Endodermal cell (in vitro differentiated cells): ENCODE data around the gene PIM3. TPM values are rescaled to one million over a fixed set of nuclear protein-coding genes. Genes with fewer than 3 reads are reported as not detected.

ENCODE experiments used
- DNase-seq: peaks from one replicate; pipeline ENCODE4 v3.0.0-alpha.2; 2017
- H3K27ac ChIP-seq: 2 replicates; pipeline ENCODE4 v1.5.1; 2013; ENCODE audit warnings: mild to moderate bottlenecking, low read depth, low read length, moderate library complexity
- H3K27me3 ChIP-seq: 2 replicates; pipeline ENCODE4 v1.6.1; 2013; ENCODE audit warnings: mild to moderate bottlenecking, low read length, moderate library complexity; ENCODE audit not compliant: insufficient read depth, control insufficient read depth, poor library complexity, severe bottlenecking
- H3K36me3 ChIP-seq: 2 replicates; pipeline ENCODE4 v1.7.0; 2013; ENCODE audit warnings: mild to moderate bottlenecking, low read length, moderate library complexity; ENCODE audit not compliant: control insufficient read depth, insufficient read depth
- H3K4me1 ChIP-seq: one replicate; pipeline ENCODE4 v1.7.0; 2013; ENCODE audit warnings: low read length; ENCODE audit not compliant: control insufficient read depth, insufficient read depth
- H3K4me3 ChIP-seq: 2 replicates; pipeline ENCODE4 v1.5.1; 2013; ENCODE audit warnings: mild to moderate bottlenecking, low read length, moderate library complexity
- H3K9ac ChIP-seq: 2 replicates; pipeline ENCODE4 v1.6.1; 2013; ENCODE audit warnings: mild to moderate bottlenecking, low read length, moderate library complexity; ENCODE audit not compliant: poor library complexity, severe bottlenecking; ENCODE audit errors: extremely low read depth
- H3K9me3 ChIP-seq: 2 replicates; pipeline ENCODE4 v1.6.1; 2013; ENCODE audit warnings: mild to moderate bottlenecking, low read length, moderate library complexity; ENCODE audit not compliant: control insufficient read depth
- H3K27ac Mint-ChIP-seq: 2 replicates; pipeline ENCODE4 v1.8.0; 2020; ENCODE audit warnings: mixed read lengths
- H3K27me3 Mint-ChIP-seq: 2 replicates; pipeline ENCODE4 v1.8.0; 2021; ENCODE audit warnings: mild to moderate bottlenecking, mixed read lengths; ENCODE audit not compliant: insufficient read depth
- H3K36me3 Mint-ChIP-seq: 2 replicates; pipeline ENCODE4 v1.8.0; 2020; ENCODE audit warnings: low read depth, mixed read lengths
- H3K4me1 Mint-ChIP-seq: 2 replicates; pipeline ENCODE4 v1.8.0; 2020; ENCODE audit warnings: mixed read lengths
- H3K4me3 Mint-ChIP-seq: 2 replicates; pipeline ENCODE4 v1.8.0; 2020; ENCODE audit warnings: mild to moderate bottlenecking, moderate library complexity, mixed read lengths
- H3K9me3 Mint-ChIP-seq: 2 replicates; pipeline ENCODE4 v1.8.0; 2020; ENCODE audit warnings: mild to moderate bottlenecking, mixed read lengths
- WGBS, 2 experiments: methylation state at CpG; one replicate each; pipeline versions ENCODE4 v1.1.5 to v1.1.7; 2013; ENCODE audit warnings: missing lambda C conversion rate in 2 of 2, mixed read lengths in 1 of 2; ENCODE audit not compliant: insufficient coverage in 1 of 2, insufficient read length in 1 of 2; 5-methylcytosine and 5-hydroxymethylcytosine counted together
- microRNA-seq: library from miRNA; unstranded; fragments of <30 nt; microRNA quantifications from one replicate; pipeline ENCODE4 v1.2.0, GENCODE V29; 2020; ENCODE audit warnings: borderline microRNAs expressed
- total RNA-seq, 2 donors: library from RNA; stranded (reverse); fragmentation: NEBNext Ultra II Directional in 1 of 2; extraction: Animal tissue kit (Norgen Biotek cat#: 25700) in 1 of 2; gene quantifications; 2 replicates in 1 of 2; 3 replicates in 1 of 2; pipeline ENCODE4 v1.2.1, GENCODE V29; 2021
- TF ChIP-seq, protein P1 (sequence below): fragments of 200-600 bp; sonication (generic); conservative IDR thresholded peaks from 2 replicates; pipeline ENCODE4 v1.5.0; 2021; ENCODE audit warnings: antibody characterized with exemption, mild to moderate bottlenecking

The PIM3 gene
- total RNA-seq, 2 donors from 2014 or later: 31.5 to 36.6 TPM

DNA sequence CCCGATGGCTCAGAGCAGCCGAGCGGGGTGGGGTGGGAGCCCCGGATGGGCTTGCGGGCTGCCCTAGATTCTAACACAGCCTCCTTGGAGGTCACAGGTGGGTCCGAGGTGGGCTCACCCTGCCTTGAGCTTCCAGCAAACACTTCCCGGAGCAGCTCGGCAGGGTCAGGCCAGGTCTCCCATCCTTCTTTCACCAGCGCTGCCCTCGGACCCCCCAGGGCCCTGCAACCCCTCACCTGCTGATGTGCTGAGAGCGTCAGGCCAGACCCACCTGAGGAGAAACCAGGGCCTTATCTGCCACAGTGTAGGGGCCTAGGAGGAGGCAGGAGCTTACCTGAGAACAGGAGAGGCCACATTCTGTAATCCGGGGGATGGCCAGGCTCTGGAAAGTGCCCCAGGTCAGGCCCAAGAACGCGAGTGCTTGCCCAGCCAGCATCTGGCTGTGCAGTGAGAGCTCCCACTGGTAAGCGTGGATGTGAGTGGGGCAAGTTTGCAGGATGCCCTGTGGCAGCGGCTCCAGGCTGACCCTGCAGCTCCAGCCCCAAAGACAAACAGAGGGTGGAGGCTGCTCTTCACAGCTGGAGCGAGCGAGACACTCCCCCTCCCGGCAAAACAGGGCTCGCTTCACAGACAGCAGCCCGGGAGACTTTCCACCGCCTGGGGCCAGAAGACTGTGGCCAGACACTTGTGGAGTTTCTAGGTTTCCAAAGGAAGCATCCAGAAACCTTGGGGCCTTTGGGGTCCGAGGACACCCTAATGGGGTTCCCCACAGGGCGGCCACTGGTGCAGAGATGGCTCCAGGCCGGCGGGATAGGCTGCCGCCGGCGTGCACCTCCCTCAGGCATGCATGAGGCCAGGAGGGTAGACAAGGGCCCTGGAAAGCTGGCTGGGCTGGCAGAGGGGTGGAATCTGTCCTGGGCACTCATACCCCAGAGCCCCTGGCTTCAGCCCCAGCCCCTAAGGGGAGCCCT is 51.9 kb downstream of the PIM3 start, which contains the start of gene IL17REL:
Gene IL17REL (minus strand): TSS at position 555 of the 971 bp plus-strand sequence. CDS start 119 bp downstream, at position 436.
- no peak within 1 kb of the TSS for H3K4me3 Mint-ChIP-seq
- no peak within 1 kb of the TSS for H3K27ac Mint-ChIP-seq
- Histone ChIP-seq H3K9ac (no peak within 1 kb of the TSS), H3K4me1 (no peaks in the 10 kb centered on the region), H3K4me3 (no peak within 1 kb of the TSS), H3K36me3 (no peaks in the 10 kb centered on the region), H3K9me3 (no peaks in the 10 kb centered on the region), H3K27me3 (peaks cover 63% of the 10 kb centered on the region), H3K27ac (no peak within 1 kb of the TSS)
- TF ChIP-seq, protein P1, sequence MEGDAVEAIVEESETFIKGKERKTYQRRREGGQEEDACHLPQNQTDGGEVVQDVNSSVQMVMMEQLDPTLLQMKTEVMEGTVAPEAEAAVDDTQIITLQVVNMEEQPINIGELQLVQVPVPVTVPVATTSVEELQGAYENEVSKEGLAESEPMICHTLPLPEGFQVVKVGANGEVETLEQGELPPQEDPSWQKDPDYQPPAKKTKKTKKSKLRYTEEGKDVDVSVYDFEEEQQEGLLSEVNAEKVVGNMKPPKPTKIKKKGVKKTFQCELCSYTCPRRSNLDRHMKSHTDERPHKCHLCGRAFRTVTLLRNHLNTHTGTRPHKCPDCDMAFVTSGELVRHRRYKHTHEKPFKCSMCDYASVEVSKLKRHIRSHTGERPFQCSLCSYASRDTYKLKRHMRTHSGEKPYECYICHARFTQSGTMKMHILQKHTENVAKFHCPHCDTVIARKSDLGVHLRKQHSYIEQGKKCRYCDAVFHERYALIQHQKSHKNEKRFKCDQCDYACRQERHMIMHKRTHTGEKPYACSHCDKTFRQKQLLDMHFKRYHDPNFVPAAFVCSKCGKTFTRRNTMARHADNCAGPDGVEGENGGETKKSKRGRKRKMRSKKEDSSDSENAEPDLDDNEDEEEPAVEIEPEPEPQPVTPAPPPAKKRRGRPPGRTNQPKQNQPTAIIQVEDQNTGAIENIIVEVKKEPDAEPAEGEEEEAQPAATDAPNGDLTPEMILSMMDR: peak; percentile 22
- H3K36me3 Mint-ChIP-seq: no peaks in the 10 kb centered on the region
- DNase-seq: peak; percentile 57
- no peaks in the 10 kb centered on the region for H3K4me1 Mint-ChIP-seq
- peaks cover 38% of the 10 kb centered on the region for H3K27me3 Mint-ChIP-seq
- H3K9me3 Mint-ChIP-seq: no peaks in the 10 kb centered on the region
- WGBS, 2 experiments: 61 to 69% methylated on average over 26 to 29 of the region's 29 CpGs

Small RNA genes within 50 kb of the gene (microRNA-seq; reads per million reads assigned to microRNA genes)
- not detected for gene MIR6821

Other genes starting within 250 kb of the PIM3 start
- 10 to 100 TPM; 49.5 to 54.9 TPM for gene BRD1, start 132.9 kb upstream of the PIM3 start, total RNA-seq
- 10 to 100 TPM; 22.0 to 26.6 TPM for gene ZBED4, start 106.9 kb upstream of the PIM3 start, total RNA-seq
- gene ALG12, start 42.3 kb upstream of the PIM3 start, total RNA-seq: 10 to 100 TPM; 19.7 to 26.2 TPM
- 10 to 100 TPM; 39.8 to 62.9 TPM for gene CRELD2, start 42.1 kb upstream of the PIM3 start, total RNA-seq
- under 1 TPM in 1 of 2 donors, not detected in 1; 0.15 TPM for gene IL17REL, start 52.0 kb downstream of the PIM3 start, total RNA-seq
- under 1 TPM in 1 of 2 donors, not detected in 1; 0.20 TPM for gene TTLL8, start 97.5 kb downstream of the PIM3 start, total RNA-seq
- under 1 TPM in 1 of 2 donors, not detected in 1; 0.18 TPM for gene MLC1, start 124.7 kb downstream of the PIM3 start, total RNA-seq
- under 1 TPM in 1 of 2 donors, not detected in 1; 0.31 TPM for gene MOV10L1, start 129.2 kb downstream of the PIM3 start, total RNA-seq
- gene PANX2, start 210.0 kb downstream of the PIM3 start, total RNA-seq: 10 to 100 TPM in 1 of 2 donors, 1 to 10 TPM in 1; 8.8 to 11.2 TPM
- gene TRABD, start 225.1 kb downstream of the PIM3 start, total RNA-seq: 10 to 100 TPM; 49.6 to 56.4 TPM
- 10 to 100 TPM; 22.2 to 22.9 TPM for gene SELENOO, start 240.2 kb downstream of the PIM3 start, total RNA-seq